Hematopoietic multipotent progenitor cell treated with erythropoietin and hydrocortisone succinate and interleukin-3 and kit ligand, for 6 days (in vitro differentiated cells): ENCODE measurements around the gene TTLL1.

ENCODE experiments used
- DNase-seq: peaks from one replicate; pipeline ENCODE4 v3.0.0-alpha.2; 2015

TTLL1 gene

DNA sequence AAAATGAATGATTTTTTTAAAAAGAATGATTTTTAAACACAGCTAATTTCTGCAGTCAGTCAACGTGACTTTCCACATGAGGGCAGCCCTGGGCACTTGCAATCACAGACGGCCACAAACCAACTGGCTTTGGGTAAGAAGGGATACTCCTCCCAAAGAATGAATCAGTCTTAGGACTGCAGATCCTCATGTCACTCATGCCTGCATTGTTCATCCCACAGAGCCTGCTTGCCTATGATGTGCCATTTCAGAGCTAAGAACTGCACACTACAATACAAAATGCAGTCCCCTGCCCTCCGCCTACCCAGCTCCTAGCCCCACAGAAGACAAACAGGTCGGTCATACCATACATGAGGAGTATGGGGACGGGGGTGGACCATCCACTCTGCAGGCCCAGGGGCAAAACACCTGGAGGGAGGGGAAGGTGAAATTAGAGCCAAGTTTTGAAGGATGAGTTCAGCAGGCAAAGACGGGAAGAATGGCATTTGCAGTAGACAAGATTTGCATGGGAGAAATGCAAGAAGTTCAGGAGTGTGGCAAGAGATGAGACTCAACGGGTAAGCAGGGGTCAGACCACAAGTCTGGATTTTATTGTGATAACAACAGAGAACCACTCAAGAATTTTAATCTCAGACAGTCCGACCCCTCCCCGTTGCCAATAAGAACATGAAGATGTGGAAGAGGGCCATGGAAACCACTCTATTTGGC lies 98.9 kb downstream of the TTLL1 start:
- peak; percentile 41 for DNase-seq
